K562 (cell line): Measurements from ENCODE around the gene MIR17HG. TPM values are rescaled to one million over a fixed set of nuclear protein-coding genes. Genes with fewer than 3 reads are reported as not detected.

Source experiments
- ATAC-seq: fragments of 200-7000 bp; cut with Tn5 transposase; 3 replicates; pipeline ENCODE4 v1.9.1; 2020; ENCODE audit warnings: moderate library complexity
- BruUV-seq: library from RNA; stranded (reverse); fragments of 400-500 nt; replicated peaks from 2 replicates; lab custom pipeline; 2021; lab: Mats Ljungman, UMichigan
- CTCF ChIA-PET: fragments of 300-600 bp; formaldehyde crosslinking; extraction: SDS; loops from one replicate; lab custom pipeline; 2021; ENCODE audit warnings: low intra/inter-chr PET ratio; lab: Yijun Ruan, JAX
- POLR2A ChIA-PET: fragments of 300-600, 350-650 bp; sonication (Branson Sonifier 250); formaldehyde crosslinking; extraction: SDS; loops from one replicate; lab custom pipeline; 2021; ENCODE audit warnings: antibody characterized with exemption, inconsistent platforms; lab: Yijun Ruan, JAX
- DNase-seq, 4 experiments: peaks; one replicate each; pipeline versions ENCODE4 v3.0.0 to v3.0.0-alpha.2; 2011 to 2018; ENCODE audit warnings: low spot score in 3 of 4, mixed read lengths in 3 of 4; ENCODE audit errors: extremely low read depth in 1 of 4
- FAIRE-seq: peaks from 2 replicates; lab custom pipeline; 2011; peaks lifted over from hg19 to GRCh38; lab: Jason Lieb, UNC
- H2AFZ ChIP-seq: 2 replicates; pipeline ENCODE4 v1.6.0; 2011; ENCODE audit warnings: low read depth, low read length, control low read depth, inconsistent platforms
- H3K27ac ChIP-seq: fragments of 200-600 bp; 3 replicates; pipeline ENCODE4 v1.8.0; 2011; ENCODE audit warnings: low read depth, mild to moderate bottlenecking, control low read depth, inconsistent platforms, low read length, moderate library complexity, mixed read lengths; ENCODE audit errors: extremely low read depth
- H3K27me3 ChIP-seq, 2 experiments: fragments of 300-600 bp in 1 of 2; 2 replicates in 1 of 2; 3 replicates in 1 of 2; pipeline versions ENCODE4 v1.6.0 to v1.8.0; 2011; ENCODE audit warnings: inconsistent platforms in 2 of 2, low read length in 2 of 2, mild to moderate bottlenecking in 1 of 2, mixed read lengths in 1 of 2, moderate library complexity in 1 of 2; ENCODE audit not compliant: control insufficient read depth in 2 of 2, insufficient read depth in 2 of 2
- H3K36me3 ChIP-seq: fragments of 300-600 bp; 3 replicates; pipeline ENCODE4 v1.8.0; 2011; ENCODE audit warnings: mild to moderate bottlenecking, low read length, inconsistent platforms; ENCODE audit not compliant: control insufficient read depth, insufficient read depth
- H3K4me1 ChIP-seq, 2 experiments: fragments of 200-600 bp in 1 of 2; replicated peaks in 1 of 2; 2 replicates in 1 of 2; 3 replicates in 1 of 2; pipeline versions ENCODE4 v1.5.1 to v1.8.0; 2011; ENCODE audit warnings: inconsistent platforms in 2 of 2, low read length in 2 of 2, mild to moderate bottlenecking in 1 of 2, mixed read lengths in 1 of 2, moderate library complexity in 1 of 2; ENCODE audit not compliant: control insufficient read depth in 2 of 2, insufficient read depth in 2 of 2
- H3K4me2 ChIP-seq: 2 replicates; pipeline ENCODE4 v1.6.1; 2011; ENCODE audit warnings: low read length, control low read depth, inconsistent platforms, mixed read lengths; ENCODE audit not compliant: insufficient read depth
- H3K4me3 ChIP-seq: fragments of 200-600 bp; sonication (generic), shearing (Covaris generic); 2 replicates; pipeline ENCODE4 v1.5.1; 2016; ENCODE audit warnings: control low read depth, inconsistent platforms
- H3K79me2 ChIP-seq: fragments of 200-600 bp; 3 replicates; pipeline ENCODE4 v1.8.0; 2011; ENCODE audit warnings: low read length, inconsistent platforms; ENCODE audit not compliant: control insufficient read depth, insufficient read depth
- H3K9ac ChIP-seq, 2 experiments: 2 replicates each; pipeline versions ENCODE4 v1.6.0 to v1.6.1; 2011; ENCODE audit warnings: low read depth in 2 of 2, low read length in 2 of 2, control low read depth in 1 of 2, inconsistent platforms in 1 of 2, mild to moderate bottlenecking in 1 of 2, mixed read lengths in 1 of 2; ENCODE audit not compliant: insufficient read depth in 1 of 2
- H3K9me1 ChIP-seq: one replicate; pipeline ENCODE4 v1.6.0; 2011; ENCODE audit warnings: inconsistent platforms, mild to moderate bottlenecking, low read length, moderate library complexity; ENCODE audit not compliant: control insufficient read depth, insufficient read depth
- H3K9me3 ChIP-seq: replicated peaks from 2 replicates; pipeline ENCODE4 v1.5.1; 2011; ENCODE audit warnings: low read depth, low read length, inconsistent platforms; ENCODE audit not compliant: control insufficient read depth, insufficient read depth
- H4K20me1 ChIP-seq: replicated peaks from 2 replicates; pipeline ENCODE4 v1.6.1; 2011; ENCODE audit warnings: low read length, inconsistent platforms, mixed read lengths; ENCODE audit not compliant: control insufficient read depth, insufficient read depth
- CCNT2 ChIP-seq: IDR thresholded peaks from 2 replicates; pipeline ENCODE4 v1.6.1; 2011; ENCODE audit warnings: borderline replicate concordance, low read depth, mild to moderate bottlenecking, moderate library complexity, mixed read lengths, low read length; ENCODE audit not compliant: insufficient read length; ENCODE audit errors: extremely low read depth
- E2F6 ChIP-seq, 2 experiments: IDR thresholded peaks; 2 replicates each; pipeline ENCODE4 v1.6.1; 2011; ENCODE audit warnings: borderline replicate concordance in 1 of 2, control low read depth in 1 of 2, low read depth in 1 of 2, low read length in 1 of 2, mild to moderate bottlenecking in 1 of 2, mixed read lengths in 1 of 2, moderate library complexity in 1 of 2; ENCODE audit not compliant: insufficient read depth in 1 of 2, insufficient read length in 1 of 2, poor library complexity in 1 of 2, severe bottlenecking in 1 of 2; ENCODE audit errors: extremely low read depth in 1 of 2
- FOXO4 ChIP-seq: fragments of 450-650 bp; formaldehyde crosslinking; IDR thresholded peaks from 2 replicates; pipeline ENCODE4 v1.4.0; 2020; ENCODE audit warnings: mild to moderate bottlenecking, moderate library complexity
- NCOA6 ChIP-seq: fragments of 450-650 bp; IDR thresholded peaks from 2 replicates; pipeline ENCODE4 v1.6.1; 2017; ENCODE audit warnings: mild to moderate bottlenecking
- ZNF518B ChIP-seq: fragments of 250-450 bp; sonication (Bioruptor Pico); IDR thresholded peaks from 2 replicates; pipeline ENCODE4 v1.5.0; 2021; ENCODE audit warnings: mild to moderate bottlenecking, moderate library complexity
- WGBS: fragments of 100-300 bp; shearing (Covaris generic); methylation state at CpG from one replicate; pipeline ENCODE4 v1.1.6; 2016; ENCODE audit warnings: low coverage, mixed read lengths; ENCODE audit not compliant: insufficient coverage; ENCODE audit errors: missing lambda C conversion rate; 5-methylcytosine and 5-hydroxymethylcytosine counted together
- in situ Hi-C: fragments of 300-500 bp; cut with MboI; formaldehyde crosslinking; loops from 4 replicates; pipeline ENCODE4 v1.15.0; 2018; ENCODE audit warnings: inconsistent platforms, mixed read lengths
- intact Hi-C: fragments of 100-400 bp; cut with micrococcal nuclease; formaldehyde crosslinking; loops from 2 replicates; pipeline ENCODE4 v1.14.2; 2022
- polyA plus RNA-seq, 8 experiments: library from polyadenylated mRNA; depleted of rRNA in 4 of 8; stranded (reverse) in 5 of 8; unstranded in 3 of 8; fragments of >200 nt; fragmentation: Nextera tagmentation in 2 of 8; fragmentation: Illumina TruSeq in 1 of 8; extraction: Ambion mirVana in 2 of 8; extraction: Trizol in 1 of 8; gene quantifications; 2 replicates each; pipeline versions ENCODE4 v1.2.1 to v1.2.3, GENCODE V29; 2011 to 2014; ENCODE audit warnings: inconsistent platforms in 1 of 8, missing spikeins in 1 of 8
- total RNA-seq, 7 experiments: library from RNA; depleted of rRNA in 6 of 7; stranded (reverse); fragments of >200 nt in 6 of 7; fragmentation: Illumina TruSeq in 2 of 7; extraction: Trizol in 2 of 7; gene quantifications; 2 replicates each; pipeline versions ENCODE4 v1.2.1 to v1.2.3, GENCODE V29; 2011 to 2021; ENCODE audit warnings: low replicate concordance in 1 of 7

Gene MIR17HG
- total and polyA plus RNA-seq, 9 of the 15 experiments (the other 6 are each of a cell fraction or from before 2014, with no cell fraction given), result 44.2 to 218 (median 77.8) TPM

GRCh38 chr13:91361755-91362271 is 14.3 kb downstream of the MIR17HG start:
- POLR2A ChIA-PET, result no interaction called here
- CTCF ChIA-PET, result no interaction called here
- H2AFZ ChIP-seq, result no peak overlapping the region
- in situ Hi-C loops, result no loop called here
- peaks cover 0 to 7% of the 10 kb centered on the region in 2 experiments; a peak in 3 of 5 replicates for H3K4me1 ChIP-seq
- H3K79me2 ChIP-seq, result no peaks in the 10 kb centered on the region
- no peak for ATAC-seq
- BruUV-seq, result no TSS peak
- intact Hi-C loops, result loop anchor here (2.0 kb wide), 1 partner anchor 15 kb away; no protein-coding TSS in a partner anchor
- H4K20me1 ChIP-seq, result peaks cover 19% of the 10 kb centered on the region
- TF ChIP-seq E2F6 (IDR thresholded peaks at IDR 0.05; ENCODE audit: borderline replicate concordance in 1 of 2, extremely low read depth in 1 of 2, insufficient read depth in 1 of 2, insufficient read length in 1 of 2, low read depth in 1 of 2, low read length in 1 of 2, poor library complexity in 1 of 2, severe bottlenecking in 1 of 2) (no peak), NCOA6 (no peak), CCNT2 (no peak), FOXO4 (CRISPR knock-in tag) (no peak), ZNF518B (CRISPR knock-in tag) (no peak)
- H3K36me3 ChIP-seq, result peaks cover 17% of the 10 kb centered on the region
- no peaks in the 10 kb centered on the region for H3K27me3 ChIP-seq
- no peak overlapping the region for H3K4me2 ChIP-seq
- DNase-seq, result no peak
- H3K9ac ChIP-seq, result no peak overlapping the region
- no peaks in the 10 kb centered on the region for H3K9me3 ChIP-seq
- FAIRE-seq, result no peak
- no peak overlapping the region for H3K4me3 ChIP-seq
- 83% methylated on average over 1 of the region's 1 CpG for WGBS
- H3K27ac ChIP-seq, result no peak overlapping the region
- H3K9me1 ChIP-seq, result peaks cover 5% of the 10 kb centered on the region
